ENCODE measurements around the gene DDX51. TPM values are rescaled to one million over a fixed set of nuclear protein-coding genes. Genes with fewer than 3 reads are reported as not detected.

The DDX51 gene
- total RNA-seq, 1 experiment from 2014 or later, result 29.3 TPM

GRCh38 chr12:132162508-132163031 lies 18.5 kb upstream of the DDX51 start:
- intact Hi-C loops (cut with micrococcal nuclease; ENCODE audit: unreplicated experiment), result no loop called here
- Histone ChIP-seq H3K9me3 (ENCODE audit: control insufficient read depth, insufficient read depth, low read depth, low read length) (no peaks in the 10 kb centered on the region), H3K4me1 (ENCODE audit: control insufficient read depth, insufficient read depth, low read length) (peaks cover 5% of the 10 kb centered on the region; the same call in 1 of the 2 replicates), H3K4me3 (ENCODE audit: low read depth in 2 of 2, low read length in 2 of 2) (no peak overlapping the region), H3K27me3 (ENCODE audit: control insufficient read depth, insufficient read depth, low read length) (no peaks in the 10 kb centered on the region), H3K36me3 (ENCODE audit: control insufficient read depth, insufficient read depth, low read length) (no peaks in the 10 kb centered on the region), H3K27ac (ENCODE audit: low read length) (no peak overlapping the region)
- ChIA-PET CTCF (interaction anchor here (0.7 kb wide), 1 partner anchor 41 kb away, joined by 3 read pairs; no protein-coding TSS in a partner anchor), POLR2A (interaction anchor here (0.6 kb wide), 1 partner anchor 7 kb away, joined by 3 read pairs; no protein-coding TSS in a partner anchor)
- DNase-seq (ENCODE audit: low read depth, low spot score) (no peak), ATAC-seq (peak; percentile 39)
- BruUV-seq (replicated peaks), result no TSS peak
- in situ Hi-C loops (cut with HindIII; ENCODE audit: low pct_unique_long_range_greater_than_20kb, low sequenced_read_pairs), result no loop called here
- TF ChIP-seq CTCF (IDR thresholded peaks at IDR 0.05) (no peak), TCF7L2 (IDR thresholded peaks at IDR 0.05; ENCODE audit: low read depth, low read length) (no peak), REST (IDR thresholded peaks at IDR 0.05; ENCODE audit: insufficient read depth in 1 of 2, low read depth in 2 of 2, low read length in 1 of 2) (no peak), POLR2AphosphoS5 (IDR thresholded peaks at IDR 0.05; ENCODE audit: low read depth, low read length) (no peak), SIN3A (IDR thresholded peaks at IDR 0.05; ENCODE audit: borderline replicate concordance, insufficient read depth, low read depth, low read length) (no peak)

GRCh38 chr12:132161796-132162507 lies 17.8 kb upstream of the DDX51 start:
- DNase-seq (ENCODE audit: low read depth, low spot score), result no peak
- Histone ChIP-seq H3K4me3 (ENCODE audit: low read depth in 2 of 2, low read length in 2 of 2) (no peak overlapping the region), H3K27ac (ENCODE audit: low read length) (no peak overlapping the region), H3K9me3 (ENCODE audit: control insufficient read depth, insufficient read depth, low read depth, low read length) (no peaks in the 10 kb centered on the region), H3K4me1 (ENCODE audit: control insufficient read depth, insufficient read depth, low read length) (peaks cover 5% of the 10 kb centered on the region; the same call in 1 of the 2 replicates), H3K27me3 (ENCODE audit: control insufficient read depth, insufficient read depth, low read length) (no peaks in the 10 kb centered on the region), H3K36me3 (ENCODE audit: control insufficient read depth, insufficient read depth, low read length) (no peaks in the 10 kb centered on the region)
- in situ Hi-C loops (cut with HindIII; ENCODE audit: low pct_unique_long_range_greater_than_20kb, low sequenced_read_pairs) (no loop called here), intact Hi-C loops (cut with micrococcal nuclease; ENCODE audit: unreplicated experiment) (no loop called here)
- TF ChIP-seq TCF7L2 (IDR thresholded peaks at IDR 0.05; ENCODE audit: low read depth, low read length) (no peak), REST (IDR thresholded peaks at IDR 0.05; ENCODE audit: insufficient read depth in 1 of 2, low read depth in 2 of 2, low read length in 1 of 2) (no peak), POLR2AphosphoS5 (IDR thresholded peaks at IDR 0.05; ENCODE audit: low read depth, low read length) (no peak), SIN3A (IDR thresholded peaks at IDR 0.05; ENCODE audit: borderline replicate concordance, insufficient read depth, low read depth, low read length) (no peak), CTCF (IDR thresholded peaks at IDR 0.05) (no peak)
- 0 out of 2 replicates have a peak, but pooled peaks have one; percentile 15 for ATAC-seq
- BruUV-seq (replicated peaks), result no TSS peak
- POLR2A ChIA-PET, result no interaction called here
- CTCF ChIA-PET, result interaction anchor here (0.6 to 1.5 kb wide), 2 partner anchors 252 kb away, joined by 4 to 11 read pairs; no protein-coding TSS in a partner anchor

All from Panc1 (cell line).